ENCODE data around the gene OR8B8. TPM values are rescaled to one million over a fixed set of nuclear protein-coding genes. Genes with fewer than 3 reads are reported as not detected.

OR8B8 gene
- total and polyA plus RNA-seq, 5 donors from 2014 or later: not detected

DNA sequence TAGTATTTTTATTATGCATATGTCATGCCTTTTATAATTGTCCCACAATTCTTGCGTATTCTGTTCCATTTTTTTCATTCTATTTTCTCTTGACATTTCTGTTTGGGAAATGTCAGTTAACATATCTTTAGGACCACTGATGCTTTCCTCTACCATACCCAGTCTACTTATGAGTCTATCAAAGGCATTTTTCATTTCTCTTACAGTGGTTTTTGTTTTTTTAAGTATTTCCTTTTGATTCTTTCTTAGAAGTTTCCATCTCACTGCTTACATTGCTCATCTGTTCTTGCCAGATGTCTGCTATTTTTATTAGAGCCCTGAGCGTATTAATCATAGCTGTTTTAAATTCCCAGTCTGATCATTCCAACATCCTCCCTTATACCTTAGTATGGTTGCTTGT lies 29.3 kb upstream of the OR8B8 start:
- Mint-ChIP-seq H3K27ac (no peak overlapping the region), H3K9me3 (peaks cover 0 to 5% (median 0%) of the 10 kb centered on the region in 7 donors), H3K4me1 (no peaks in the 10 kb centered on the region), H3K27me3 (peaks cover 22% of the 10 kb centered on the region), H3K36me3 (no peaks in the 10 kb centered on the region), H3K4me3 (no peak overlapping the region)
- Histone ChIP-seq H3K4me1 (ENCODE audit: control insufficient read depth, insufficient read depth, low read length, poor library complexity, severe bottlenecking) (no peaks in the 10 kb centered on the region), H3K36me3 (ENCODE audit: control insufficient read depth, insufficient read depth, low read length) (no peaks in the 10 kb centered on the region), H3K9me3 (ENCODE audit: control insufficient read depth in 2 of 2, low read length in 2 of 2) (no peaks in the 10 kb centered on the region), H3K27me3 (ENCODE audit: control insufficient read depth, insufficient read depth, low read length) (no peaks in the 10 kb centered on the region), H3K27ac (ENCODE audit: insufficient read depth, low read length, poor library complexity, severe bottlenecking) (no peak overlapping the region), H3K4me3 (ENCODE audit: low read depth, low read length) (no peak overlapping the region)
- DNase-seq (no peak), ATAC-seq (ENCODE audit: low read depth in 2 of 2) (no peak)

DNA sequence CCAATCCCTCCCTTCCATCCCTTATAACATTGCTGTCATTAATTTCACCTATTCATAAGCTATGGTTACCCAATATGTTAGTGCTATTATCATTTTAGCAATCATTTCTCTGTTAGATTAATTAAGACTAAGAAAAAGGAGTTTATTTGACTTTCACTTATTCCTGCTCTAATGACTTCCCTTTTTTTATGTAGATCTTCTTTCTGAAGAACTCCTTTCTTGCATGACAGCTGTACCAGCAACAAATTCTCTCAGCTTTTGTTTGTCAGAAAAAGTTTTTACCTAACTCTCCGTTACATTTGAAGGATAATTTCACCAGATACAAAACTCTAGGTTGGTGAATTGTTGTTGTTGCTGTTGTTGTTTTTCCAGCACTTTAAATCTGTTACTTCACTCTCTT lies 28.6 kb upstream of the OR8B8 start:
- H3K4me1 Mint-ChIP-seq: no peaks in the 10 kb centered on the region
- H3K4me3 Mint-ChIP-seq: no peak overlapping the region
- Histone ChIP-seq H3K27ac (ENCODE audit: insufficient read depth, low read length, poor library complexity, severe bottlenecking) (no peak overlapping the region), H3K27me3 (ENCODE audit: control insufficient read depth, insufficient read depth, low read length) (no peaks in the 10 kb centered on the region), H3K4me3 (ENCODE audit: low read depth, low read length) (no peak overlapping the region), H3K9me3 (ENCODE audit: control insufficient read depth in 2 of 2, low read length in 2 of 2) (no peaks in the 10 kb centered on the region), H3K4me1 (ENCODE audit: control insufficient read depth, insufficient read depth, low read length, poor library complexity, severe bottlenecking) (no peaks in the 10 kb centered on the region), H3K36me3 (ENCODE audit: control insufficient read depth, insufficient read depth, low read length) (no peaks in the 10 kb centered on the region)
- ATAC-seq (ENCODE audit: low read depth in 2 of 2) (no peak), DNase-seq (no peak)
- H3K27ac Mint-ChIP-seq: no peak overlapping the region
- no peaks in the 10 kb centered on the region for H3K36me3 Mint-ChIP-seq
- H3K27me3 Mint-ChIP-seq: peaks cover 22% of the 10 kb centered on the region
- H3K9me3 Mint-ChIP-seq: peaks cover 0 to 4% (median 0%) of the 10 kb centered on the region in 7 donors

DNA sequence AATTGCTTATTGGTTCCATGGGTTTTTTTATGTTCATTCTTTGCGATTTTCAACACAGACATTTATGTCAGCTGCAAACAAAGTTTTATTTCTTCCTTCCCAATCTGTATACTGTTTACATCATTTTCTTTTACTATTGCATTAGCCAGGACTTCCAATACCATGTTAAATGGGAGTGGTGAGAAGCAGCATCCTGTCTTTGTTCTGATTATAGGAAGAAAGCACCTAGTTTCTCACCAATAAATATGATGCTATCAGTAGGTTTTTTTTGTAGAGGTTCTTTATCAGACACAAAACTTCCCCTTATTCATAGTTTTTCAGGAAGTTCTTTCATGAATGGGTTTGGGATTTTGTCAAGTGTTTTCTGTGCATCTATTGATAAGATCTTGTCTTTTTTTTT lies 28.0 kb upstream of the OR8B8 start:
- Histone ChIP-seq H3K27me3 (ENCODE audit: control insufficient read depth, insufficient read depth, low read length) (no peaks in the 10 kb centered on the region), H3K4me3 (ENCODE audit: low read depth, low read length) (no peak overlapping the region), H3K36me3 (ENCODE audit: control insufficient read depth, insufficient read depth, low read length) (no peaks in the 10 kb centered on the region), H3K9me3 (ENCODE audit: control insufficient read depth in 2 of 2, low read length in 2 of 2) (no peaks in the 10 kb centered on the region), H3K27ac (ENCODE audit: insufficient read depth, low read length, poor library complexity, severe bottlenecking) (no peak overlapping the region), H3K4me1 (ENCODE audit: control insufficient read depth, insufficient read depth, low read length, poor library complexity, severe bottlenecking) (no peaks in the 10 kb centered on the region)
- ATAC-seq (ENCODE audit: low read depth in 2 of 2) (no peak), DNase-seq (no peak)
- H3K4me1 Mint-ChIP-seq: no peaks in the 10 kb centered on the region
- H3K27ac Mint-ChIP-seq: no peak overlapping the region
- peaks cover 22% of the 10 kb centered on the region for H3K27me3 Mint-ChIP-seq
- H3K4me3 Mint-ChIP-seq: no peak overlapping the region
- H3K36me3 Mint-ChIP-seq: no peaks in the 10 kb centered on the region
- H3K9me3 Mint-ChIP-seq: peaks cover 0 to 4% (median 0%) of the 10 kb centered on the region in 7 donors

DNA sequence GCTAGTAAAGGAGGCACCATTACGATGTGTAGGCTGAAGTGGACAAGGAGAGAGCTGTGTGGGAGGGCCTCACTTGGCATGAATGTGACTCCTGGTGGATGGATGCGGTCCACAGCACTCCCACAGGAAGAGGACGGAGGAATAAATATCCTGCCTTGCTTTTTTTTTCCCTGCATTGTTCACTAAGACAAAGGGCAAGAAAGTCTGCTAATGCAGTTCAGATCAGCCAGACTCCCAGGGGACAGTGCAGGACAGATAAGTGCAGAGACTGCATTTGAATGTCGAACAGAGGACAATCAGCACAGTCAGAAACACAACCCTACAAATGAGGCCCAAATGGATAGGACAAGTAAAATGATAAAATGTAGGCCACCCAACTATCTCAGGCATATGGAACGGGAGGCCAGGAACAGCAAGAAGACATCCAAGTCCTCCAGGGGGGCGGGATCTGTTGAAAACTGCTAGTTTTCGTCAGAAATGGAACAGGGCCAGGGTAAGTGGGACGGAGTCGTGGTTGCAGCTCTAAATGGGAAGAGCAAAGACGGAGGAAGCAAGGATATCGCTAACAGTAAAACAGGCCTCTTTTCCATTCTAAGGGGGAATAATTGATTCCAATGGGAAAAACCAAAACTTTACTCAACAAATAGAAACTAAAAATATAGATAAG lies 25.2 kb upstream of the OR8B8 start:
- Mint-ChIP-seq H3K4me1 (no peaks in the 10 kb centered on the region), H3K27ac (no peak overlapping the region), H3K4me3 (no peak overlapping the region), H3K9me3 (peaks cover 0 to 4% (median 0%) of the 10 kb centered on the region in 7 donors), H3K36me3 (no peaks in the 10 kb centered on the region), H3K27me3 (peaks cover 15% of the 10 kb centered on the region)
- Histone ChIP-seq H3K4me1 (ENCODE audit: control insufficient read depth, insufficient read depth, low read length, poor library complexity, severe bottlenecking) (no peaks in the 10 kb centered on the region), H3K27ac (ENCODE audit: insufficient read depth, low read length, poor library complexity, severe bottlenecking) (no peak overlapping the region), H3K4me3 (ENCODE audit: low read depth, low read length) (no peak overlapping the region), H3K27me3 (ENCODE audit: control insufficient read depth, insufficient read depth, low read length) (no peaks in the 10 kb centered on the region), H3K9me3 (ENCODE audit: control insufficient read depth in 2 of 2, low read length in 2 of 2) (no peaks in the 10 kb centered on the region), H3K36me3 (ENCODE audit: control insufficient read depth, insufficient read depth, low read length) (no peaks in the 10 kb centered on the region)
- no peak for DNase-seq
- ATAC-seq (ENCODE audit: low read depth in 2 of 2): no peak

DNA sequence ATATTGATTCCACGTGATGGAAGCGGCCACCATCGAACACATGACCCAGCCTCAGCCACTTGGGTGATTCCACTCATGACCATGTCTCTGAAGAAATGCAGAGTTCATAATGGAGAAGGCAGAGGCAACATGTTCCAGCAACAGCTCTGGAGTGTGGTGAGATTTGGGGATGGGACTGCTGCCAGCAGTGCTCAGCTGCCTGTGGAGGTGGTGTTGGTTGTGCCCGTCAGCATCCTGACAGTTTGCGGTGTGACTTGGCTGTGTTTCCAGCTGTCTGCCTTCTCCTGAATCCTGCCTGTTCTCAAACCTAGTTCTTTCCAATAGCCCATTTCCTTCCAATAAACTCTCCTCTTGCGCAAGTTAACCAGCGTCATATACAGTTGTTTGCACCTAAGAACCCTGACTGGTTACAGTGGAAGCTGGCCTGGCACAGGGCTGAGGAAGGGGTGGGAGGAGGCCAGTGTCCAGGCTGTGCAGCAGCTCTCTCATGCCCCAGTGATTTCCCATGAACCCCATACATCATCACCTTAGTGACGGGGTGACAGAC lies 22.0 kb upstream of the OR8B8 start:
- ATAC-seq (ENCODE audit: low read depth in 2 of 2): no peak
- no peak overlapping the region for H3K27ac Mint-ChIP-seq
- no peak for DNase-seq
- peaks cover 9% of the 10 kb centered on the region for H3K27me3 Mint-ChIP-seq
- H3K9me3 Mint-ChIP-seq: peaks cover 0 to 1% (median 0%) of the 10 kb centered on the region in 7 donors
- Histone ChIP-seq H3K4me3 (ENCODE audit: low read depth, low read length) (no peak overlapping the region), H3K4me1 (ENCODE audit: control insufficient read depth, insufficient read depth, low read length, poor library complexity, severe bottlenecking) (no peaks in the 10 kb centered on the region), H3K27ac (ENCODE audit: insufficient read depth, low read length, poor library complexity, severe bottlenecking) (no peak overlapping the region), H3K27me3 (ENCODE audit: control insufficient read depth, insufficient read depth, low read length) (no peaks in the 10 kb centered on the region), H3K36me3 (ENCODE audit: control insufficient read depth, insufficient read depth, low read length) (no peaks in the 10 kb centered on the region), H3K9me3 (ENCODE audit: control insufficient read depth in 2 of 2, low read length in 2 of 2) (no peaks in the 10 kb centered on the region)
- H3K4me1 Mint-ChIP-seq: no peaks in the 10 kb centered on the region
- H3K4me3 Mint-ChIP-seq: no peak overlapping the region
- H3K36me3 Mint-ChIP-seq: no peaks in the 10 kb centered on the region

DNA sequence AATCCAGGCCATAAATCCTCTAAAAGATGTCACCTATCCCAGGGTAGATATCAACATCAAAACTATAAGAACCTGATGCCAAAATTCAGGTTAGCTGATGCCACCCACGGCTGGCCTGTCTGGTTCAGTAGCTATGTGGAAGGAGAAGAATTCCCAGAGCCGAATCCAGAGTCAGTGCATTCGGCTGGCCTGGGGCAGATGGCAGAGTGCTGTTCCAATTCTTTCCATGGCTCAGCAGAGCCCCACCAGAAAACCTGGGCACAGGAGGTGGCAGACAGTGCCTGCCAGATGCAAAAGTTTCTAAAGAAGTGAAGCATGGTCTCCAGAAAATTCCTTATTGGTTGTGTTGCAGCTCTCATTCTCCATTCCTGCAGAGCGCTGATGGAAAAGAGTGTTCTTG lies 19.9 kb upstream of the OR8B8 start:
- no peaks in the 10 kb centered on the region for H3K36me3 Mint-ChIP-seq
- Histone ChIP-seq H3K36me3 (ENCODE audit: control insufficient read depth, insufficient read depth, low read length) (no peaks in the 10 kb centered on the region), H3K27ac (ENCODE audit: insufficient read depth, low read length, poor library complexity, severe bottlenecking) (no peak overlapping the region), H3K9me3 (ENCODE audit: control insufficient read depth in 2 of 2, low read length in 2 of 2) (no peaks in the 10 kb centered on the region), H3K4me1 (ENCODE audit: control insufficient read depth, insufficient read depth, low read length, poor library complexity, severe bottlenecking) (no peaks in the 10 kb centered on the region), H3K4me3 (ENCODE audit: low read depth, low read length) (no peak overlapping the region), H3K27me3 (ENCODE audit: control insufficient read depth, insufficient read depth, low read length) (no peaks in the 10 kb centered on the region)
- peaks cover 3% of the 10 kb centered on the region for H3K27me3 Mint-ChIP-seq
- H3K9me3 Mint-ChIP-seq: peaks cover 0 to 5% (median 1%) of the 10 kb centered on the region in 7 donors
- no peaks in the 10 kb centered on the region for H3K4me1 Mint-ChIP-seq
- ATAC-seq (ENCODE audit: low read depth in 2 of 2) (no peak), DNase-seq (no peak)
- H3K4me3 Mint-ChIP-seq: no peak overlapping the region
- no peak overlapping the region for H3K27ac Mint-ChIP-seq

DNA sequence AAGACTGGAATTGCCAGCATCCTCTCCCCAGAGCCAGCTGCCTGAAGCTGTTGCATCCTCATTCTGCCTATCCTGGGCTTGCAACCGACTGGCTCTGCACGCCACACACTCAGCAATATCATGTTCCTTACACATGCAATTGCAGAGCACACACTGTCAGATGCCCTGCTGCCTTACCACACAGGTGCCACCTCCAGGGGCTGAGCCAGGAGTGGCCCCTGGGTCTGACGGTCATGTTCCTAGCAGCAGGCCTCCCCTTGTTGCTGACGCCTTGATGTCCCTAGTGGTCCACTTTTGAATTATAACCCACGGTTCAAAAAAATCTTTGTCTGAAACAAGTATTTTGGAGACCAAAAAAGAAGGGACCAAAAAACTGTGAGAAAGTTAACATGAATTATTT lies 18.5 kb upstream of the OR8B8 start:
- no peak overlapping the region for H3K4me3 Mint-ChIP-seq
- Histone ChIP-seq H3K27me3 (ENCODE audit: control insufficient read depth, insufficient read depth, low read length) (no peaks in the 10 kb centered on the region), H3K36me3 (ENCODE audit: control insufficient read depth, insufficient read depth, low read length) (no peaks in the 10 kb centered on the region), H3K4me3 (ENCODE audit: low read depth, low read length) (no peak overlapping the region), H3K27ac (ENCODE audit: insufficient read depth, low read length, poor library complexity, severe bottlenecking) (no peak overlapping the region), H3K9me3 (ENCODE audit: control insufficient read depth in 2 of 2, low read length in 2 of 2) (no peaks in the 10 kb centered on the region), H3K4me1 (ENCODE audit: control insufficient read depth, insufficient read depth, low read length, poor library complexity, severe bottlenecking) (no peaks in the 10 kb centered on the region)
- H3K4me1 Mint-ChIP-seq: no peaks in the 10 kb centered on the region
- H3K27me3 Mint-ChIP-seq: no peaks in the 10 kb centered on the region
- H3K9me3 Mint-ChIP-seq: peaks cover 0 to 5% (median 1%) of the 10 kb centered on the region in 7 donors
- no peak for ATAC-seq (ENCODE audit: low read depth in 2 of 2)
- H3K27ac Mint-ChIP-seq: no peak overlapping the region
- H3K36me3 Mint-ChIP-seq: no peaks in the 10 kb centered on the region
- DNase-seq: no peak

DNA sequence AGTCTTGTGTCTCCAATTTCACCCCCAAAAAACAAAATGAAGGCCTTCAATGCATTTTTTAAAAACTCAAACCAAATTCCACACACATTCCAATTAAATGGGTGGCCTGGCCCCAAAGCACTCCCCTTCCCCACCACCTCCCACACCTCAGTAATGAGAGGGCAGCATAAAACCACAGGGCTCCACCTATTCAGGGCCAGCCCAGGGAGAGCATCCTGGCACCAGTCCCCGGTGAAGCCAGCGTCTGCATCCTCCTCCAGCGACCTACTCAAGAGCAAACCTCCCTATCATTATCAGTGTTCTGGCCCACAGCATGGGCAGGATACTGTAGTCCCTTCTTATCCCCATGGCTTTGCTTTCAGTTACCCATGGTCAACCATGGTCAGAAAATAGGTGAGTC lies 17.8 kb upstream of the OR8B8 start:
- Mint-ChIP-seq H3K27ac (no peak overlapping the region), H3K27me3 (no peaks in the 10 kb centered on the region), H3K4me3 (no peak overlapping the region), H3K9me3 (peaks cover 0 to 5% (median 1%) of the 10 kb centered on the region in 7 donors), H3K4me1 (no peaks in the 10 kb centered on the region), H3K36me3 (no peaks in the 10 kb centered on the region)
- no peak overlapping the region for H3K27ac ChIP-seq (ENCODE audit: insufficient read depth, low read length, poor library complexity, severe bottlenecking)
- no peak for DNase-seq
- no peaks in the 10 kb centered on the region for H3K9me3 ChIP-seq (ENCODE audit: control insufficient read depth in 2 of 2, low read length in 2 of 2)
- no peak overlapping the region for H3K4me3 ChIP-seq (ENCODE audit: low read depth, low read length)
- no peaks in the 10 kb centered on the region for H3K27me3 ChIP-seq (ENCODE audit: control insufficient read depth, insufficient read depth, low read length)
- no peaks in the 10 kb centered on the region for H3K36me3 ChIP-seq (ENCODE audit: control insufficient read depth, insufficient read depth, low read length)
- no peaks in the 10 kb centered on the region for H3K4me1 ChIP-seq (ENCODE audit: control insufficient read depth, insufficient read depth, low read length, poor library complexity, severe bottlenecking)
- ATAC-seq (ENCODE audit: low read depth in 2 of 2): no peak
